ENCODE data around the gene MAD1L1. TPM values are rescaled to one million over a fixed set of nuclear protein-coding genes. Genes with fewer than 3 reads are reported as not detected.

Gene MAD1L1
- total RNA-seq, 1 experiment from 2014 or later: 50.8 TPM

DNA sequence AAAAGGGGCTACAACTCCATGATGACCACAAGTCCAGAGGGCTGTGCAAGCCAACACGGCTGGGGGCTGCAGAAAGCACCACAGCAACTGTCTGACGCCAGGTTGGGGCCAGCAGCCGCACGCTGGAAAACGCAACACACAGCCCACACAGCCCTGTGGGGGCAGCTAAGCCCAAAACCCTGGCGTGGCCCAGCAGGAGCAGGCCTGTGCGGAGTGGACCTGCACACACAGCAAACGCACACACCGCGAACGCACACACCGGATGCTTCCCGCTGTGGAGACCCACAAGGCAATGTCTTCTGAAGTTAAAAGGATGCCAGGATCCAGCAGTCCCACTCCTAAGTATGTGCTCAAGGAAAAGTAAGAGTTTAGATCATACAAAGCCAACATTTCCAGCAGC lies 121.2 kb downstream of the MAD1L1 start:
- TF ChIP-seq EZH2 (IDR thresholded peaks at IDR 0.05; ENCODE audit: low read depth): no peak
- TF ChIP-seq, protein P1, sequence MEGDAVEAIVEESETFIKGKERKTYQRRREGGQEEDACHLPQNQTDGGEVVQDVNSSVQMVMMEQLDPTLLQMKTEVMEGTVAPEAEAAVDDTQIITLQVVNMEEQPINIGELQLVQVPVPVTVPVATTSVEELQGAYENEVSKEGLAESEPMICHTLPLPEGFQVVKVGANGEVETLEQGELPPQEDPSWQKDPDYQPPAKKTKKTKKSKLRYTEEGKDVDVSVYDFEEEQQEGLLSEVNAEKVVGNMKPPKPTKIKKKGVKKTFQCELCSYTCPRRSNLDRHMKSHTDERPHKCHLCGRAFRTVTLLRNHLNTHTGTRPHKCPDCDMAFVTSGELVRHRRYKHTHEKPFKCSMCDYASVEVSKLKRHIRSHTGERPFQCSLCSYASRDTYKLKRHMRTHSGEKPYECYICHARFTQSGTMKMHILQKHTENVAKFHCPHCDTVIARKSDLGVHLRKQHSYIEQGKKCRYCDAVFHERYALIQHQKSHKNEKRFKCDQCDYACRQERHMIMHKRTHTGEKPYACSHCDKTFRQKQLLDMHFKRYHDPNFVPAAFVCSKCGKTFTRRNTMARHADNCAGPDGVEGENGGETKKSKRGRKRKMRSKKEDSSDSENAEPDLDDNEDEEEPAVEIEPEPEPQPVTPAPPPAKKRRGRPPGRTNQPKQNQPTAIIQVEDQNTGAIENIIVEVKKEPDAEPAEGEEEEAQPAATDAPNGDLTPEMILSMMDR (conservative IDR thresholded peaks at IDR 0.05): no peak
- intact Hi-C loops (cut with micrococcal nuclease; ENCODE audit: unreplicated experiment): no loop called here
- H3K4me2 ChIP-seq: no peak overlapping the region
- H3F3A ChIP-seq (ENCODE audit: insufficient read depth, low read depth): peaks cover 25% of the 10 kb centered on the region; the same call in 1 of the 2 replicates
- POLR2A ChIA-PET (ENCODE audit: unreplicated experiment): no interaction called here
- no peaks in the 10 kb centered on the region for H3K27me3 ChIP-seq (ENCODE audit: insufficient read depth, low read depth)
- peaks cover 11% of the 10 kb centered on the region for H4K20me1 ChIP-seq (ENCODE audit: insufficient read depth)
- no peak overlapping the region for H2AFZ ChIP-seq
- H3K79me2 ChIP-seq (ENCODE audit: low read depth): no peaks in the 10 kb centered on the region
- H3K9me3 ChIP-seq (ENCODE audit: insufficient read depth, low read depth): no peaks in the 10 kb centered on the region
- H3K27ac ChIP-seq: no peak overlapping the region
- no peaks in the 10 kb centered on the region for H3K9me2 ChIP-seq (ENCODE audit: insufficient read depth)
- peaks cover 8% of the 10 kb centered on the region for H3K4me1 ChIP-seq (replicated peaks; ENCODE audit: insufficient read depth)
- no peak for DNase-seq
- BruUV-seq (replicated peaks): no TSS peak
- CTCF ChIA-PET: no interaction called here
- no peaks in the 10 kb centered on the region for H3K36me3 ChIP-seq (ENCODE audit: low read depth)
- H3K4me3 ChIP-seq: no peak overlapping the region

DNA sequence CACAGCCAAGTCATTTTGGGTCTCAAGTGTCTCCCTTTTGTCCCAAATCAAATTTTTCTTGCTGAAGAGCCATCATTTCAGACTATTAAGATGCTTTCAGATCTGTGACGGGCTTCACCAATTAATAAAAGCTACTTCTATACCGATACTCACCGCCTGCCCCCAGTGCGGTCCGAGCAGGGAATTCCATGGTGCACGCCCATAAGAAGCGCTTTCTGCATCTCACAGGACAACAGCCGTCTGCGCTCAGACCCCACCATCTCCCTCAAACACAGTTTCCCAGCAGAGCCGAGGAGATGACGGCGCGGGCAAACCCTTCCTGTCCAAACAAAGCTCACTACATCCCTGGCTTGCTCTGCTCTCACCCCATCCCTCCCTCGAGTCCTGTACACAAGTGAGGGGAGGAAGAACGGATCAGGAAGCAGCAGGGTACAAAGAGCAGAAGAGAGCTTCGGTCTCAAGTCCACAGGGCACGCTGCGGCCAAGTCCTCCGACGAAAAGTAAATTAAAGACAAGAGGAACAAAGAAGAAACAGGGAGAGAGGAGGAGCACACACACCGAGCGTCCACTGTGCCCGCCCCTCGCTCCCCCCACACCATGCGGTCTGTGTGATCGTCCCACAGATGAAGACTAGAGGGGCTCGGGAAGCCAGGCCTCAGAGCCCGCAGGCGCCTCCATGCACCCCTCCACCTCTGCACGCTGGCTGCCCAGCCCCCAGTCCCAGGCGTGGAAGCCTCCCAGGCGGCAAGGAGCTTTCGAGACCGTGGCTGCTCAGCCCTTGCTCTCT lies 121.9 kb downstream of the MAD1L1 start:
- Histone ChIP-seq H3K9me2 (ENCODE audit: insufficient read depth) (no peaks in the 10 kb centered on the region), H2AFZ (no peak overlapping the region), H3F3A (ENCODE audit: insufficient read depth, low read depth) (peaks cover 25% of the 10 kb centered on the region; the same call in 1 of the 2 replicates), H3K36me3 (ENCODE audit: low read depth) (no peaks in the 10 kb centered on the region), H3K27me3 (ENCODE audit: insufficient read depth, low read depth) (no peaks in the 10 kb centered on the region), H3K27ac (no peak overlapping the region), H4K20me1 (ENCODE audit: insufficient read depth) (peaks cover 11% of the 10 kb centered on the region), H3K9me3 (ENCODE audit: insufficient read depth, low read depth) (no peaks in the 10 kb centered on the region), H3K79me2 (ENCODE audit: low read depth) (no peaks in the 10 kb centered on the region), H3K4me3 (no peak overlapping the region), H3K4me2 (no peak overlapping the region), H3K4me1 (replicated peaks; ENCODE audit: insufficient read depth) (peaks cover 8% of the 10 kb centered on the region)
- CTCF ChIA-PET: no interaction called here
- intact Hi-C loops (cut with micrococcal nuclease; ENCODE audit: unreplicated experiment): no loop called here
- POLR2A ChIA-PET (ENCODE audit: unreplicated experiment): interaction anchor here (0.6 kb wide), 1 partner anchor 343 kb away, joined by 8 read pairs; no protein-coding TSS in a partner anchor
- TF ChIP-seq, protein P1 (conservative IDR thresholded peaks at IDR 0.05): no peak
- no peak for DNase-seq
- no TSS peak for BruUV-seq (replicated peaks)

DNA sequence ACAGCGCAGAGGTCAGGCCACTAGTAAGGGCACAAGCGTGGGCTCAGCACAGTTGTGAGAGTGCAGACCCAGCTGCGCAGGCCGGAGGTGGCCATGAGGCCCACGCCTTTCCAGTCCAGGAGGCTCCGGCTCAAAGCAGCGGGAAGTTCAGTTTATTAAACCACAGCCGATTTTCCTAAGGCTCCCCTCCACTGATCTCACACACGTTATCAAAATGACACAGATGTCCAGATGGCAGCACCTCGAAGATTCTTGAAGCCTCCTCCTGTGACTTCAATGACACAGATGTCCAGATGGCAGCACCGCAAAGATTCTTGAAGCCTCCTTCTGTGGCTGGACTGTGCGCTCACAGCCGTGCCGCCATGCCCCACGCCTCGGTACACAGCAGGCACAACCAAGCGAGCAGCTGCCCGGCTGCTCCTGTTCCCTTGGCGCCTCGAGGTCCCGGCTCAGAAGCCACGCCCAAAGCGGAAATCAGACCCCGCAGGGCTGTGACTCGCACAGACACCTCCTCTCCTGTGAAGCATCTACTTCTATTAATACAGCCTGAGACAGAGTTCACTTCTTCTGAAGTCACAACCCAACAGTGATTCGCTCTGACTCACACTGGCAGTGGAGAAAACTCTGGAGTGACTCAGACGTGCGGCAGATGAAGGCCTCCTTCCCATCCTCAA lies 122.7 kb downstream of the MAD1L1 start:
- no peak overlapping the region for H2AFZ ChIP-seq
- H3K36me3 ChIP-seq (ENCODE audit: low read depth): no peaks in the 10 kb centered on the region
- TSS peak; percentile 44 for BruUV-seq (replicated peaks)
- H3K9me3 ChIP-seq (ENCODE audit: insufficient read depth, low read depth): no peaks in the 10 kb centered on the region
- H3K27me3 ChIP-seq (ENCODE audit: insufficient read depth, low read depth): no peaks in the 10 kb centered on the region
- H3K9me2 ChIP-seq (ENCODE audit: insufficient read depth): no peaks in the 10 kb centered on the region
- no peak overlapping the region for H3K4me2 ChIP-seq
- no peak overlapping the region for H3K4me3 ChIP-seq
- peaks cover 8% of the 10 kb centered on the region for H3K4me1 ChIP-seq (replicated peaks; ENCODE audit: insufficient read depth)
- ChIA-PET CTCF (no interaction called here), POLR2A (ENCODE audit: unreplicated experiment) (no interaction called here)
- peaks cover 25% of the 10 kb centered on the region; the same call in 1 of the 2 replicates for H3F3A ChIP-seq (ENCODE audit: insufficient read depth, low read depth)
- H3K79me2 ChIP-seq (ENCODE audit: low read depth): no peaks in the 10 kb centered on the region
- intact Hi-C loops (cut with micrococcal nuclease; ENCODE audit: unreplicated experiment): no loop called here
- peaks cover 11% of the 10 kb centered on the region for H4K20me1 ChIP-seq (ENCODE audit: insufficient read depth)
- TF ChIP-seq, protein P1 (conservative IDR thresholded peaks at IDR 0.05): no peak
- TF ChIP-seq EZH2 (IDR thresholded peaks at IDR 0.05; ENCODE audit: low read depth): no peak
- DNase-seq: peak; percentile 78 to 86
- H3K27ac ChIP-seq: no peak overlapping the region

Data from PC-9 (cell line).